Lower leg skin (tissue), 3 donors: ENCODE measurements around the gene DENND1A.

ENCODE experiments used
- POLR2A ChIP-seq, 2 donors: fragments of 450-650 bp; IDR thresholded peaks; one replicate each; pipeline ENCODE4 v1.6.1; 2016 to 2017; ENCODE audit warnings: antibody characterized with exemption in 2 of 2, mild to moderate bottlenecking in 1 of 2, moderate library complexity in 1 of 2
- TF ChIP-seq, protein P1 (sequence below), 3 donors: fragments of 450-650 bp; IDR thresholded peaks; one replicate each; pipeline ENCODE4 v1.5.1; 2016; ENCODE audit warnings: antibody characterized with exemption in 3 of 3, mild to moderate bottlenecking in 3 of 3, moderate library complexity in 2 of 3

DNA sequence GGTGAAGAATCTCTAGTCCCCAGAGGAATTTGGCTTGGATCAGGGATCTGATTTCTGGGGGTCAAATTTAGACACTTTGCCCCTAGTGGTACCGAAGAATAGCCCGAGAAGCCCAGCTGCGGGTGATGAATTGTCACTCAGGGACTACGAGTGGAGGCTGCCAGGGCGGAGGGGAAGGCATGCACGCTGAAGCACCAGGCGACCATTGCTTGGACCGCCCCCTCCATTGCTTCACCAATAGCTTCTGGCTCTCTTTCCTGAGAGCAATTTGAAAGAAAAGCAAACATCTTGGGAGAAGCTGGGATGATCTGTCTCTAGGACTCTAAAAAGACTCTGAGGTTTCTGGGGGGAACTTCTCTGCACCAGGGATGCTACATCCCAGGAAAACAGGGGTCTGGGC, 436.3 kb downstream of the DENND1A start:
- TF ChIP-seq, protein P1, sequence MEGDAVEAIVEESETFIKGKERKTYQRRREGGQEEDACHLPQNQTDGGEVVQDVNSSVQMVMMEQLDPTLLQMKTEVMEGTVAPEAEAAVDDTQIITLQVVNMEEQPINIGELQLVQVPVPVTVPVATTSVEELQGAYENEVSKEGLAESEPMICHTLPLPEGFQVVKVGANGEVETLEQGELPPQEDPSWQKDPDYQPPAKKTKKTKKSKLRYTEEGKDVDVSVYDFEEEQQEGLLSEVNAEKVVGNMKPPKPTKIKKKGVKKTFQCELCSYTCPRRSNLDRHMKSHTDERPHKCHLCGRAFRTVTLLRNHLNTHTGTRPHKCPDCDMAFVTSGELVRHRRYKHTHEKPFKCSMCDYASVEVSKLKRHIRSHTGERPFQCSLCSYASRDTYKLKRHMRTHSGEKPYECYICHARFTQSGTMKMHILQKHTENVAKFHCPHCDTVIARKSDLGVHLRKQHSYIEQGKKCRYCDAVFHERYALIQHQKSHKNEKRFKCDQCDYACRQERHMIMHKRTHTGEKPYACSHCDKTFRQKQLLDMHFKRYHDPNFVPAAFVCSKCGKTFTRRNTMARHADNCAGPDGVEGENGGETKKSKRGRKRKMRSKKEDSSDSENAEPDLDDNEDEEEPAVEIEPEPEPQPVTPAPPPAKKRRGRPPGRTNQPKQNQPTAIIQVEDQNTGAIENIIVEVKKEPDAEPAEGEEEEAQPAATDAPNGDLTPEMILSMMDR (IDR thresholded peaks at IDR 0.05), result no peak
- TF ChIP-seq POLR2A (IDR thresholded peaks at IDR 0.05), result no peak
